ENCODE measurements around the gene FAM174B.

The FAM174B gene

DNA sequence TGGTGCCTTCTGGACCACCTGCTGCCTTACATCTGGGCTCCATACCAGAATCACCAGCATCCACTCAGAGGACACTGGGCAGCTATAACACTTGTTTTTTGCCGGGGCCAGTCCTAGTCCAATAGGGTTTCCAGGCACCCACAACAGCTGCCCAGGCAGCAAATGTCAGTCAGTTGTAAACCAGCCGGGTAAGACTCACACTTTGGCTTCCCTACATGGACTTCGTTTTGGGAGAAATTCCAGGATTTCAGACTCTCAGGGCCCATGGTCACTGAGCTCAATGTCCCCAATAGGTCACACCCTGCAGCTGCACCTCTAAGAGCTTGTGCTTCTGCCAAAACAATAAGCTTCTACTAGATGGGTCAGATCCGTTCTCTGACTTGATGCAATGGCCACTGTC lies 83.8 kb downstream of the FAM174B start:
- Histone ChIP-seq H3K27me3 (ENCODE audit: insufficient read depth, low read length, poor library complexity, severe bottlenecking) (no peaks in the 10 kb centered on the region), H3K4me2 (ENCODE audit: low read depth, low read length, poor library complexity, severe bottlenecking) (no peak overlapping the region), H3F3A (ENCODE audit: low read depth) (no peaks in the 10 kb centered on the region), H3K4me3 (ENCODE audit: low read length, poor library complexity, severe bottlenecking) (no peak overlapping the region), H3K9me2 (replicated peaks; ENCODE audit: low read depth, low read length) (no peaks in the 10 kb centered on the region), H3K4me1 (ENCODE audit: insufficient read depth, low read length, poor library complexity, severe bottlenecking) (no peaks in the 10 kb centered on the region), H4K20me1 (ENCODE audit: insufficient read depth, low read length, poor library complexity, severe bottlenecking) (no peaks in the 10 kb centered on the region), H3K9me3 (ENCODE audit: insufficient read depth, low read depth, low read length) (no peaks in the 10 kb centered on the region), H3K9ac (ENCODE audit: low read depth, low read length, poor library complexity, severe bottlenecking) (no peak overlapping the region), H3K36me3 (ENCODE audit: insufficient read depth, low read length) (no peaks in the 10 kb centered on the region), H3K79me2 (ENCODE audit: insufficient read depth, low read length) (no peaks in the 10 kb centered on the region), H2AFZ (ENCODE audit: low read length) (no peak overlapping the region)
- TF ChIP-seq EZH2phosphoT487 (IDR thresholded peaks at IDR 0.05; ENCODE audit: borderline replicate concordance) (no peak), CTCF (conservative IDR thresholded peaks at IDR 0.05; ENCODE audit: low read length) (no peak)

- TF ChIP-seq EZH2phosphoT487 (IDR thresholded peaks at IDR 0.05; ENCODE audit: borderline replicate concordance): no peak
- TF ChIP-seq CTCF (conservative IDR thresholded peaks at IDR 0.05; ENCODE audit: low read length): no peak
These were observed 85.2 kb downstream of the FAM174B start for GRCh38 chr15:92570391-92570790.

DNA sequence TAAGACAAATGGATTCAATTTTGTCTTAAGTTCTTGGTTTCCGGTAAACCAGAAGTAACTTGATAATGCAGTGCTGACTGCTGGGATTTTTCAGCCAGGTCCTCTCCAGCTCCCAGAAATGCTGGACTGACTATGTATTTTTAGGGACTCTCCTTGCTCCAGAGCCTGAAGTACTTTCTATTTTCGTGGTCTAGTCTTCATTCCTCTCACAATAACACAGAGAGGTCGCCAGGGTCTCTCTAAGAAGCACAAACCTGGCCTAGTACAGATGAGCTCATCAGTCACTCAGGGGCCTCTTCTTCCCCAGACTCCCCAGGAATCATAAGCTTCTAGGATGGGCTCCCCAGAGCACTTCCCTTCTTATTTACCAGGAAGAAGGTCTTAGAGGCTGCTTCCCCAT lies 85.8 kb downstream of the FAM174B start:
- Histone ChIP-seq H3K27me3 (ENCODE audit: insufficient read depth, low read length, poor library complexity, severe bottlenecking) (no peaks in the 10 kb centered on the region), H3K79me2 (ENCODE audit: insufficient read depth, low read length) (no peaks in the 10 kb centered on the region), H3K4me3 (ENCODE audit: low read length, poor library complexity, severe bottlenecking) (no peak overlapping the region), H3K36me3 (ENCODE audit: insufficient read depth, low read length) (no peaks in the 10 kb centered on the region), H3K9me3 (ENCODE audit: insufficient read depth, low read depth, low read length) (no peaks in the 10 kb centered on the region), H3K9me2 (replicated peaks; ENCODE audit: low read depth, low read length) (no peaks in the 10 kb centered on the region), H2AFZ (ENCODE audit: low read length) (no peak overlapping the region), H3K9ac (ENCODE audit: low read depth, low read length, poor library complexity, severe bottlenecking) (no peak overlapping the region), H3K4me2 (ENCODE audit: low read depth, low read length, poor library complexity, severe bottlenecking) (no peak overlapping the region), H3F3A (ENCODE audit: low read depth) (no peaks in the 10 kb centered on the region), H4K20me1 (ENCODE audit: insufficient read depth, low read length, poor library complexity, severe bottlenecking) (no peaks in the 10 kb centered on the region), H3K4me1 (ENCODE audit: insufficient read depth, low read length, poor library complexity, severe bottlenecking) (no peaks in the 10 kb centered on the region)
- TF ChIP-seq EZH2phosphoT487 (IDR thresholded peaks at IDR 0.05; ENCODE audit: borderline replicate concordance) (no peak), CTCF (conservative IDR thresholded peaks at IDR 0.05; ENCODE audit: low read length) (no peak)

More at GRCh38 chr15:92570391-92570790, 85.2 kb downstream of the FAM174B start:
- Histone ChIP-seq H4K20me1 (ENCODE audit: insufficient read depth, low read length, poor library complexity, severe bottlenecking) (no peaks in the 10 kb centered on the region), H3K79me2 (ENCODE audit: insufficient read depth, low read length) (no peaks in the 10 kb centered on the region), H2AFZ (ENCODE audit: low read length) (no peak overlapping the region), H3K27me3 (ENCODE audit: insufficient read depth, low read length, poor library complexity, severe bottlenecking) (no peaks in the 10 kb centered on the region), H3K9me2 (replicated peaks; ENCODE audit: low read depth, low read length) (no peaks in the 10 kb centered on the region), H3K4me3 (ENCODE audit: low read length, poor library complexity, severe bottlenecking) (no peak overlapping the region), H3K4me1 (ENCODE audit: insufficient read depth, low read length, poor library complexity, severe bottlenecking) (no peaks in the 10 kb centered on the region), H3K36me3 (ENCODE audit: insufficient read depth, low read length) (no peaks in the 10 kb centered on the region), H3K4me2 (ENCODE audit: low read depth, low read length, poor library complexity, severe bottlenecking) (no peak overlapping the region), H3K9me3 (ENCODE audit: insufficient read depth, low read depth, low read length) (no peaks in the 10 kb centered on the region), H3F3A (ENCODE audit: low read depth) (no peaks in the 10 kb centered on the region), H3K9ac (ENCODE audit: low read depth, low read length, poor library complexity, severe bottlenecking) (no peak overlapping the region)
